ENCODE results near the gene CAPZB.

DNA sequence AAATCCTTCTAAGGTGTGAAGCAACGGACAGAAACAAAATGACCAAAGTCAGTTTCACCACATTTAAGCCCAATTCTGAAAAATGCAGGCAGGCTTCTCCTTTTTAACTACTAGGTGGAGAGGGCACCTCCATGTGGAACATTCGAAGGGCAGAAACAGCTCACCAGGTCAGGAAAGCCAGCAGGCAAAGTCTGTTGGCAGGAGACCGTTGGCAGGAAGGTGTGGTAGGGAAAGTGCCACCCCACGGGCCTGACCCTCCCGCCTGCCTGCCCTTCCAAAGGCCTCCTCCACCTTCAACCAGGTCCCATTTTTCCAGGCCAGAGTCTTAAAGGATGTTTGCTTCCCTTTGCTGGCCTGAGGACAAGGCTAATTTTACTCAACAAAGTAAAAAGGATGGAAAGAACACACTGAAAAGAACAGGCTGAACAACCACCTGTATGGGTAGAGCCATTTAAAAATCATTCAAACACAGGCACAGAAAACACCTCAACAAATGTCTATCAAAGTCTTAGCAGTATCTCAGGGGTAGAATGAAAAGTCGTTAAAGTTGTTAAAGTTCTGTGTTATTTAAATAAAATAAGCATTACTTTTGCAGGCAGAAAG is 26.4 kb downstream of the CAPZB start:
- TF ChIP-seq POLR2A (IDR thresholded peaks at IDR 0.05) (no peak), POLR2AphosphoS5 (IDR thresholded peaks at IDR 0.05) (no peak)
- TF ChIP-seq, protein P1, sequence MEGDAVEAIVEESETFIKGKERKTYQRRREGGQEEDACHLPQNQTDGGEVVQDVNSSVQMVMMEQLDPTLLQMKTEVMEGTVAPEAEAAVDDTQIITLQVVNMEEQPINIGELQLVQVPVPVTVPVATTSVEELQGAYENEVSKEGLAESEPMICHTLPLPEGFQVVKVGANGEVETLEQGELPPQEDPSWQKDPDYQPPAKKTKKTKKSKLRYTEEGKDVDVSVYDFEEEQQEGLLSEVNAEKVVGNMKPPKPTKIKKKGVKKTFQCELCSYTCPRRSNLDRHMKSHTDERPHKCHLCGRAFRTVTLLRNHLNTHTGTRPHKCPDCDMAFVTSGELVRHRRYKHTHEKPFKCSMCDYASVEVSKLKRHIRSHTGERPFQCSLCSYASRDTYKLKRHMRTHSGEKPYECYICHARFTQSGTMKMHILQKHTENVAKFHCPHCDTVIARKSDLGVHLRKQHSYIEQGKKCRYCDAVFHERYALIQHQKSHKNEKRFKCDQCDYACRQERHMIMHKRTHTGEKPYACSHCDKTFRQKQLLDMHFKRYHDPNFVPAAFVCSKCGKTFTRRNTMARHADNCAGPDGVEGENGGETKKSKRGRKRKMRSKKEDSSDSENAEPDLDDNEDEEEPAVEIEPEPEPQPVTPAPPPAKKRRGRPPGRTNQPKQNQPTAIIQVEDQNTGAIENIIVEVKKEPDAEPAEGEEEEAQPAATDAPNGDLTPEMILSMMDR (IDR thresholded peaks at IDR 0.05): no peak

All from breast epithelium (tissue), 3 donors.